ENCODE results near the gene KCNN1.

Gene KCNN1

DNA sequence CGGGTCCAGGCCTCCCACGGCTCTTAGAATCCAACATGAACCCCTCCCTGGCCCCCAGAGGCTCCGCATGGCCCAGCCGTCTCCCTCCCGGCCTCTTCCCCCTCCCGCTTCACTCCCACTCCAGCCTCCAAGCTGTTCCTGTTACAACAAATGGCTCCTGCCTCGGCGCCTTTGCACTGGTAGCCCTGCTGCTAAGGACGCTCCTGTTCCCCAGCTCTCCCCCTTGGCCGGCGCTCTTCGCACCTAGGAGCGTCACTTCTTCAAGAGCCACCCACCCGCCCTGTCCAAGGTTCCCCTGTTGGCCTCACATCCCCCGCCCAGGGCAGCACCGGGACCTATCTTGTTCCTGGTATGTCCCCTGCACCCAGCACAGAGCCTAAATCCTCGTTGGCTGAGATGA lies 24.7 kb upstream of the KCNN1 start (continued):
- TF ChIP-seq, protein P1, sequence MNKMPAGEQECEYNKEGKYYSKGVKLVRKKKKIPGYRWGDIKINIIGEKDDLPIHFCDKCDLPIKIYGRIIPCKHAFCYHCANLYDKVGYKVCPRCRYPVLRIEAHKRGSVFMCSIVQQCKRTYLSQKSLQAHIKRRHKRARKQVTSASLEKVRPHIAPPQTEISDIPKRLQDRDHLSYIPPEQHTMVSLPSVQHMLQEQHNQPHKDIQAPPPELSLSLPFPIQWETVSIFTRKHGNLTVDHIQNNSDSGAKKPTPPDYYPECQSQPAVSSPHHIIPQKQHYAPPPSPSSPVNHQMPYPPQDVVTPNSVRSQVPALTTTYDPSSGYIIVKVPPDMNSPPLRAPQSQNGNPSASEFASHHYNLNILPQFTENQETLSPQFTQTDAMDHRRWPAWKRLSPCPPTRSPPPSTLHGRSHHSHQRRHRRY (tag by site-specific recombination; IDR thresholded peaks at IDR 0.05), result no peak
- TF ChIP-seq ZNF548 (tag by site-specific recombination; IDR thresholded peaks at IDR 0.05), result no peak

- CTCF ChIA-PET, result interaction anchor here (1.0 to 9.4 kb wide), 2 partner anchors 24 to 55 kb away, joined by 3 to 92 read pairs; partner anchors contain the start of gene KCNN1
- no peak overlapping the region for H3K27ac ChIP-seq (ENCODE audit: extremely low read depth, low read depth, low read length)
- H3K9me3 ChIP-seq (ENCODE audit: control insufficient read depth, insufficient read depth, low read depth, low read length), result no peaks in the 10 kb centered on the region
- POLR2A ChIA-PET, result interaction anchor here (0.6 to 1.1 kb wide), 2 partner anchors 10 to 610 kb away, joined by 4 to 5 read pairs; partner anchors contain the start of gene CCDC124
- H3K4me3 ChIP-seq (ENCODE audit: low read depth, low read length), result no peak overlapping the region
- H3K4me1 ChIP-seq (ENCODE audit: control insufficient read depth, insufficient read depth, low read length), result no peaks in the 10 kb centered on the region
- peaks cover 3 to 38% of the 10 kb centered on the region in 2 experiments; a peak in 2 of 3 replicates for H3K36me3 ChIP-seq (ENCODE audit: control insufficient read depth in 2 of 2, insufficient read depth in 1 of 2, low read length in 2 of 2)
- TF ChIP-seq, protein P2, sequence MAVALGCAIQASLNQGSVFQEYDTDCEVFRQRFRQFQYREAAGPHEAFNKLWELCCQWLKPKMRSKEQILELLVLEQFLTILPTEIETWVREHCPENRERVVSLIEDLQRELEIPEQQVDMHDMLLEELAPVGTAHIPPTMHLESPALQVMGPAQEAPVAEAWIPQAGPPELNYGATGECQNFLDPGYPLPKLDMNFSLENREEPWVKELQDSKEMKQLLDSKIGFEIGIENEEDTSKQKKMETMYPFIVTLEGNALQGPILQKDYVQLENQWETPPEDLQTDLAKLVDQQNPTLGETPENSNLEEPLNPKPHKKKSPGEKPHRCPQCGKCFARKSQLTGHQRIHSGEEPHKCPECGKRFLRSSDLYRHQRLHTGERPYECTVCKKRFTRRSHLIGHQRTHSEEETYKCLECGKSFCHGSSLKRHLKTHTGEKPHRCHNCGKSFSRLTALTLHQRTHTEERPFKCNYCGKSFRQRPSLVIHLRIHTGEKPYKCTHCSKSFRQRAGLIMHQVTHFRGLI (tag by site-specific recombination; IDR thresholded peaks at IDR 0.05), result no peak
- TF ChIP-seq ZNF768 (tag by site-specific recombination; IDR thresholded peaks at IDR 0.05) (no peak), ZNF394 (tag by site-specific recombination; IDR thresholded peaks at IDR 0.05; ENCODE audit: borderline replicate concordance) (no peak), HOXC10 (CRISPR knock-in tag; IDR thresholded peaks at IDR 0.05) (no peak), ZNF426 (tag by site-specific recombination; IDR thresholded peaks at IDR 0.05) (no peak), ZNF169 (tag by site-specific recombination; IDR thresholded peaks at IDR 0.05) (no peak), ZNF837 (tag by site-specific recombination; IDR thresholded peaks at IDR 0.05) (no peak), BCL11A (tag by site-specific recombination; IDR thresholded peaks at IDR 0.05; ENCODE audit: low read depth) (no peak), ZNF146 (tag by site-specific recombination; IDR thresholded peaks at IDR 0.05) (no peak), ZNF660 (tag by site-specific recombination; IDR thresholded peaks at IDR 0.05) (no peak), ZNF24 (tag by site-specific recombination; IDR thresholded peaks at IDR 0.05) (no peak), ZNF513 (tag by site-specific recombination; IDR thresholded peaks at IDR 0.05) (no peak), SALL2 (tag by site-specific recombination; IDR thresholded peaks at IDR 0.05; ENCODE audit: borderline replicate concordance) (no peak)
- TF ChIP-seq, protein P3, sequence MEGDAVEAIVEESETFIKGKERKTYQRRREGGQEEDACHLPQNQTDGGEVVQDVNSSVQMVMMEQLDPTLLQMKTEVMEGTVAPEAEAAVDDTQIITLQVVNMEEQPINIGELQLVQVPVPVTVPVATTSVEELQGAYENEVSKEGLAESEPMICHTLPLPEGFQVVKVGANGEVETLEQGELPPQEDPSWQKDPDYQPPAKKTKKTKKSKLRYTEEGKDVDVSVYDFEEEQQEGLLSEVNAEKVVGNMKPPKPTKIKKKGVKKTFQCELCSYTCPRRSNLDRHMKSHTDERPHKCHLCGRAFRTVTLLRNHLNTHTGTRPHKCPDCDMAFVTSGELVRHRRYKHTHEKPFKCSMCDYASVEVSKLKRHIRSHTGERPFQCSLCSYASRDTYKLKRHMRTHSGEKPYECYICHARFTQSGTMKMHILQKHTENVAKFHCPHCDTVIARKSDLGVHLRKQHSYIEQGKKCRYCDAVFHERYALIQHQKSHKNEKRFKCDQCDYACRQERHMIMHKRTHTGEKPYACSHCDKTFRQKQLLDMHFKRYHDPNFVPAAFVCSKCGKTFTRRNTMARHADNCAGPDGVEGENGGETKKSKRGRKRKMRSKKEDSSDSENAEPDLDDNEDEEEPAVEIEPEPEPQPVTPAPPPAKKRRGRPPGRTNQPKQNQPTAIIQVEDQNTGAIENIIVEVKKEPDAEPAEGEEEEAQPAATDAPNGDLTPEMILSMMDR (tag by site-specific recombination; IDR thresholded peaks at IDR 0.05), result no peak
Measured at GRCh38 chr19:17942582-17943273, 24.2 kb upstream of the KCNN1 start.

Data from HEK293 (cell line).